GM13976 (cell line): ENCODE measurements around the gene FUT3.
A peak's percentile ranks its signal among the peaks of the same experiment; 100 is the strongest.

Experiments used
- DNase-seq: peaks from one replicate; pipeline ENCODE4 v3.0.0; 2012; ENCODE audit warnings: low spot score
- in situ Hi-C: fragments of 300-500 bp; cut with MboI; formaldehyde crosslinking; loops from one replicate; pipeline ENCODE4 v1.12.0; 2022; ENCODE audit warnings: low sequenced_read_pairs, mixed read lengths, inconsistent platforms; ENCODE audit not compliant: unreplicated experiment
- TF ChIP-seq, protein P1 (sequence below): IDR thresholded peaks from 2 replicates; pipeline ENCODE4 v1.5.1; 2012; ENCODE audit warnings: borderline replicate concordance, mild to moderate bottlenecking; ENCODE audit not compliant: insufficient read depth; ENCODE audit errors: extremely low read depth, missing control alignments, control extremely low read depth

The FUT3 gene

DNA sequence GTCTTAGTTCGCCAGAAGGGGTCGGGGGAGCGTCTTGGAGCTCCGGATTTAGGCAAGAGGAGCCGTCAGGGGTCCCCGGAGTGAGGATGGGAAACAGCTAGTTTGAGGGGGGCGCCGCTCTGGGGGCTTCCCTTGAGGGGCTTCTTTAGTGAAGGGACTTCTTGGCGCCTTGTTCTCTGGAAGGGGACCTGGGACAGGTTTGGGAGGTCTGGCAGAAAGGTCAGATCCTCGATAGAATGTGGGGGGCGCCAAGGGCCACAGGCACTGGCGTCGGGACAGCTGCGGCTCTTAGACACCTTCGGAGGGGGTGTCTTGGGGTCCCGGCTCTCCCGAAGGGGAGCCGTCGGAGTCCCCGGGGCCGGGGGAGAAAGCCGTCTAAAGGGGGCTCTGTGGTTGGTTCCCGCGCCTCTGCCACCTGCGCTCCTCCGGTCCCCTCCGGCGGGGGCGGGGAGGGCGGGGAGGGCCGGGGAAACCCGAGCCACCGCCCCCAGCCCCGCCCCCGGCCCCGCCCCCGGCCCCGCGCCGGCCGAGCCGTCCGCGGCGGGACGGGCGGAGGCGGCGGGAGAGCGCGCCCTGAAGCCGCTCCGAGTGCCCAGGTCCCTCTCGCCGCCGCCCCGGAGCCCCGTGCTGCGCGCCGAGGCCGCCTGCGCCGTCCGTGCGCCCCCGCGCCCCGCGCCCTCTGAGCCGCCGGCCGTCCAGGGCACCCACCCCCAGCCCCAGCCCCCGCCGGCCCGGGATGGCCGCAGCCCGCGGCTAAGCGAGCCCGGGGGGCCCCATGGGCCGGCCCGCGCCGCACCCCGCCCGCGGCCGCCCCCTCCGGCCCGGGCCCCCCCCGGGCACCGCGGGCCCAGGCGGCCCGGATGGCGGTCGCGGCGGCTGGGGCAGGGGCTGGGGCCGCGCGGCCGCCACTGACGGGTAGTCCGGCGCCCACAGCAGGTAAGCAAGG lies 46.5 kb downstream of the FUT3 start, which contains the start of gene NRTN:
Gene NRTN, plus strand, starts transcription at position 552 of the 946 bp plus-strand sequence. CDS start 19,099 bp downstream, outside the sequence.
- in situ Hi-C loops, result loop anchor here (10.0 kb wide), 1 partner anchor 220 kb away; no protein-coding TSS in a partner anchor
- peak; percentile 85 for DNase-seq
- TF ChIP-seq, protein P1, sequence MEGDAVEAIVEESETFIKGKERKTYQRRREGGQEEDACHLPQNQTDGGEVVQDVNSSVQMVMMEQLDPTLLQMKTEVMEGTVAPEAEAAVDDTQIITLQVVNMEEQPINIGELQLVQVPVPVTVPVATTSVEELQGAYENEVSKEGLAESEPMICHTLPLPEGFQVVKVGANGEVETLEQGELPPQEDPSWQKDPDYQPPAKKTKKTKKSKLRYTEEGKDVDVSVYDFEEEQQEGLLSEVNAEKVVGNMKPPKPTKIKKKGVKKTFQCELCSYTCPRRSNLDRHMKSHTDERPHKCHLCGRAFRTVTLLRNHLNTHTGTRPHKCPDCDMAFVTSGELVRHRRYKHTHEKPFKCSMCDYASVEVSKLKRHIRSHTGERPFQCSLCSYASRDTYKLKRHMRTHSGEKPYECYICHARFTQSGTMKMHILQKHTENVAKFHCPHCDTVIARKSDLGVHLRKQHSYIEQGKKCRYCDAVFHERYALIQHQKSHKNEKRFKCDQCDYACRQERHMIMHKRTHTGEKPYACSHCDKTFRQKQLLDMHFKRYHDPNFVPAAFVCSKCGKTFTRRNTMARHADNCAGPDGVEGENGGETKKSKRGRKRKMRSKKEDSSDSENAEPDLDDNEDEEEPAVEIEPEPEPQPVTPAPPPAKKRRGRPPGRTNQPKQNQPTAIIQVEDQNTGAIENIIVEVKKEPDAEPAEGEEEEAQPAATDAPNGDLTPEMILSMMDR, result no peak

DNA sequence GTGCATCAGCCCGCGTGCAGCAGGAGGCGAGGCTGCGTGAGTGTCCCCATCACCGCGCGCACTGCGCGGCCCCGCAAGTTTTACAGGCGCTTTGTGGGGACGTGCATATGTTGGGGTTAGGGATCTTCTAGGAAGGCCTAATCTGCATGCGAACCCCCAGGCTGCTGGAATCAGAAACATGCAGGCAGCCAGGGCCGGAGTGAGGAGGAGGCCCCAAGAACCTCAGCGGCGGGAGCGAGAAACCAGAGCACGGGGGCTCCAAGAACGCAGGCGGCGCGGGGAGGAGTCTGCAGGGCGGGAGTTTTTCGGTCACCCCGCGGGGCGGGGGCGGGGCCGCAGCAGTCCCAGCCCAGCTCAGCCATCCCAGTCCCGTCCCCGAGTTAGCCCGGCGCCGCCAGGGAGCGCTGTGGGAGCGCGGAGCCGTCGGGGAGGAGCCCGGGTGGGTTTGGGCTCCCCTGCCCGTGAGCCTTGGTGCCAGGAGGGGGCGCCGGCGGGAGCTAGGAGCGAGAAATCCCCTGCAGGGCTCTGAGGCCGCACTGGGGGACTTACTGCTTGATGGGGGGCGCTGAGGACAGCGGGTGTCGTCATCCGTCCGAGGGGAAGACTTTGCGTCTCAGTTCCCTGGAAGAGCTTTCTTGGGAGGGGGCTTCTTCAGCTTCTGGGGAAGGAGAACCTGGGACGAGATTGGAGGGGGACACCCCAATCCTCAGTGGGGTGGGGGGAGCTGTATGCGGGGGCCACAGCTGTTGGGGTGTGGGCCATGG lies 47.3 kb downstream of the FUT3 start:
- TF ChIP-seq, protein P1, result peak; percentile 95
- in situ Hi-C loops, result loop anchor here (10.0 kb wide), 1 partner anchor 221 kb away; no protein-coding TSS in a partner anchor
- DNase-seq, result peak; percentile 97

DNA sequence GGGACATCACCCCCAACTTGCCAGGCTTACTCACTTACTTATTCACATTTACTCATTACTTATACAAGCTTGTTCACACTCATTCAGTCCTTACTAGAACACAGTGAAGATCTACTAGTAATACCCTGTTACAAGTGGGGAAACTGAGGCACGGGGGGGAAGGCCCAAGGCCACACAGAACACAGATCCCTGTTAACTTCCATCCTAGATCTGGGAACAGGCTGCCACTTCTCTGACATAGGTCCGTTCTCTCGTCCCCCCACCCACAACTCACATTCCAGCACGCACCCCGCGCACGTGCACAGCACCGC lies 47.9 kb downstream of the FUT3 start:
- in situ Hi-C loops, result loop anchor here (10.0 kb wide), 1 partner anchor 221 kb away; no protein-coding TSS in a partner anchor
- TF ChIP-seq, protein P1, result no peak
- no peak for DNase-seq

DNA sequence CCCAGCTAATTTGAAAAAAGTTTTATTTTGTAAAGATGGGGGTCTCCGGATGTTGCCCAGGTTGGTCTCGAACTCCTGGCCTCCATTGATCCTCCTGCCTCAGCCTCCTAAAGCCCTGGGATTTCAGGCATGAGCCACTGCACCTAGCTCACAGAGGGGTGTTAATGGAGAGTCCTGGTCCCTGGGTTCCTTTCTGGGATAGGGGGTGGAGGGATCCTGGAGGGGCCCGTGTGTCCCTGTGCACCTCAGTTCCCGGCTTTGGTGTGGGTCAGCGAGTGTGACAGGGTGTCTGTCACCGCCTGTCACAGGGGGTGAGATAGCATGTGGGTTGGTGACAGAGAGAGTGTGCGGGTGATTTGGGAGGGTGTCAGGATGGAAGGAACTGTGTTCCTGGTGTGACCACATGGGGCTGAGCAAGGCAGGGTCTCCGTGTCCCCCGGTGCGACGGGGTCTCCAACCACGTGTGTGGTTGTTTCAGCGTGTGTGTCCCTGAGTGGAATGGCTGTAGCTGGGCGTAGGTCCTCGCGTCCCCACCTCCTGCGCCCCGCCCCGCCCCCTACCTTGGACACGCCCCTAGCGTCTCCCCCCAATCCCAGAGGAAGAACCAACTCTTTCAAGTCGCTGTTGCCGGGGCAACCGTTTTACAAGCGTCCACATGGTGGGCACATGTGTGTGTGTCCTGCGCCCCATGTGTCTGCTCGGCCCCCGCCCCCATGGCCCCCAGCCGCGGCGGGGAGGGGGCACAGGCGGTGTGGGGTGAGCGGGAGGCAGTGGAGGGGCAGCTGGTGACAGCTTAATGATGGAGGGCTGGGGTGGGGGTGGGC lies 49.2 kb downstream of the FUT3 start:
- in situ Hi-C loops, result loop anchor here (10.0 kb wide), 1 partner anchor 223 kb away; no protein-coding TSS in a partner anchor
- TF ChIP-seq, protein P1, result no peak
- DNase-seq, result no peak

DNA sequence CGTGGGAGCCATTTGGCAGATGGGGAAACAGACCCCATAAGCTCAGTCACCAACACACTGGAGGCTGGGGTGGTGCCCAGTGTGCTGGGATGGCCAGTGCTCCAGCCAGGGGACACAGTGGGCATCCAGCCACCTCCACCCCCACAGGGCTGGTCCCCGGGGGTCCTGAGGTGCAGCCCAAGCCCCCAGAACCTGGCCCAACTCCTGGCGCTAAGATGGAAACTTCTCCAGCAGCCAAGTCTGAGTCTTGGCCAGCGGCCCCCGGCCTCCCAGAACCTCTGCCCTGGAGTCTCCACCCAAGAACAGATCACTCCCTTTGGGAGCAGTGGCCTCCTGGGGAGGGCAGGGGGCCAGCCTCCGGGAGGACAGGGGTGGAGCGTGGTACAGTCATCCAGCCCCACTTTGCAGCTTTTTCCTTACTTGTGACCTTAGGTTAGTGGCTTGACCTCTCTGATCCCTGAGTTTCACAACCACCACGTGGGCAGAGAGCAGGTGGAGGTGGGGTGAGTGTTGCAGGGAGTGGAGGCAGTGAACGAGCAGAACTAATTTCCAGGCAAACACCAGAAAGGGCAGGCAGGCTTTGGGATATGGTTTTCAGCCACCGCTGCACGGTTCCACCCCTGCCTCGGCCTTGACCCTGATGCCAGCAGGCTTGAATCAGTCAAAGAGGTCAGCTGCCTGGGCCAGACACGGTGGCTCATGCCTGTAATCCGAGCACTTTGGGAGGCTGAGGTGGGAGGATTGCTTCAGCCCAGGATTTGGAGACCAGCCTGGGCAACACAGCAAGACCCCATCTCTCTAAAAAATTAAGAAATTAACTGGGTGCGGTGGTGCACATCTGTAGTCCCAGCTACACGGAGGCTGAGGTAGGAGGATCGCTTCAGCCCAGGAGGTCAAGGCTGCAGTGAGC lies 50.6 kb downstream of the FUT3 start:
- TF ChIP-seq, protein P1, result no peak
- DNase-seq, result no peak
- in situ Hi-C loops, result loop anchor here (10.0 kb wide), 1 partner anchor 224 kb away; no protein-coding TSS in a partner anchor
